NB4 (cell line): ENCODE data around the gene PHLDB1.
A peak's percentile ranks its signal among the peaks of the same experiment; 100 is the strongest.
"Not testable (repeated sequence)": the region's sequence is repeated elsewhere in the genome, so short reads cannot be mapped to it uniquely, and the experiment has no call there.

Experiments
- DNase-seq: peaks from one replicate; pipeline ENCODE4 v3.0.0; 2010; ENCODE audit warnings: low read depth
- H3K4me3 ChIP-seq: one replicate; pipeline ENCODE4 v1.5.1; 2011; ENCODE audit warnings: mild to moderate bottlenecking, low read depth, low read length, moderate library complexity
- MYC ChIP-seq: IDR thresholded peaks from 2 replicates; pipeline ENCODE4 v1.6.1; 2011; ENCODE audit warnings: low read depth, low read length
- POLR2A ChIP-seq: IDR thresholded peaks from 2 replicates; pipeline ENCODE4 v1.6.1; 2011; ENCODE audit warnings: mild to moderate bottlenecking; ENCODE audit not compliant: insufficient read length; ENCODE audit errors: extremely low read depth
- TF ChIP-seq, protein P1 (sequence below): IDR thresholded peaks from one replicate; pipeline ENCODE4 v1.5.1; 2012; ENCODE audit warnings: low read depth, low read length
- TF ChIP-seq, protein P2 (sequence below): IDR thresholded peaks from 2 replicates; pipeline ENCODE4 v1.6.1; 2011; ENCODE audit warnings: low read depth, low read length

The PHLDB1 gene

DNA sequence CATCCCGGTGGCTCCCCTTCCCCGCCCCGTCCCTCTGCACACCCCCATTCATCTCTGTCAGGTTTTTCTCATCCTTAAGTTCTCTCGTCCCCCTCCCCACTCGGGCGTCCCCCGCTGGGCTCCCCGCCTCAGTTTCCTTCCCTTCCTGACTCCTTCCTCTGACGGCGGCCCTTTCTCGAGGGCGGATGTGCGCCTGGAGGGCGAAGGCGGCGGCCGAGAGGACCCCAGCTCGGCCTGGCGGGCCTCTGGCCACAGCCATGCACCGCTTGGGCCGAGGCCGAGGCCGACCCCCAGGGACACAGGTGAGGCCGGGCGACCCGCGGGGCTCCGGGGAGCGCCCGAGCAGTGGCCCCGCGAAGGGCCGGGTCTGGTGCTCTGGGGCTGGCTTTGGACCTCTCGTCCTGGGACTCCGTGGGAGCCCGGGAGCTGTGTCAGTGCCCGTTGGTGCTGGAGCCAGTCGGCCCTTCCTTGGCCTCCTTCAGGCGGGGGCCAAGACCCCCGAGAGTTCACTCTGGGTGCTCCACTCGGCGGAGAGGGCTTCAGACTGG, 2.9 kb downstream of the PHLDB1 start:
- no peak for TF ChIP-seq POLR2A
- H3K4me3 ChIP-seq, result no peak overlapping the region
- no peak for DNase-seq

DNA sequence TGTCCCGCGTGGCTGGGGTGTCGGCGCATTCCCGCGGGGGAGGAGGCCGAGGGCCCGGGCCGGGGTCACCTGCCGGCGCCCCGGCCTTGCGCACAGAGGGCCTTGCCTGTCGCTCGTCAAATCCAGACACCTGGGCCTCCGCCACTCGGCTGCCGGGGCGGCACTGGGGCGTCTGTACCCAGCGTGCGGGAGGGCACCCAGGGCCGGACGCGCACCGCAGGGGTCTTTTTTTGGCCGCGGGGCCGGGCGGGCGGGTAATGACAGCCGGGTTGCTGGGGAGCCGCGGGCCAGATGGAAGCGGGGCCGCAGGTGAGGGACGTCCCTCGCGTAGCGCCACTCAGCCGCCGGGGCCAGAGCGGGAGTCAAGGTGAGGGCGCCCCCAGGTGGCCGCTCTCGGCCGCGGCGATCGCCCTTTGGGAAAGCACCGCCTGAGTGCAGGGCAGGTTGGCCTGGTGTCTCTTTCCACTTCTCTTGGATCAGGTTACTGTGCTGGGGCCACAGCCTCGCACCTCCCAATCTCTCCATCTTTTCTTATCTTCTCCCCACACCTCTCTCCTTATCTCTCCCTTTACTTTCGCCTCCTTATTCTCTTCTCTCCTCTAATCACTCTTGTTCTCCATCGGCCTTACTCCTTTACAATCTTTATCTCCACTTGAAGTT, 3.5 kb downstream of the PHLDB1 start:
- TF ChIP-seq, protein P1, sequence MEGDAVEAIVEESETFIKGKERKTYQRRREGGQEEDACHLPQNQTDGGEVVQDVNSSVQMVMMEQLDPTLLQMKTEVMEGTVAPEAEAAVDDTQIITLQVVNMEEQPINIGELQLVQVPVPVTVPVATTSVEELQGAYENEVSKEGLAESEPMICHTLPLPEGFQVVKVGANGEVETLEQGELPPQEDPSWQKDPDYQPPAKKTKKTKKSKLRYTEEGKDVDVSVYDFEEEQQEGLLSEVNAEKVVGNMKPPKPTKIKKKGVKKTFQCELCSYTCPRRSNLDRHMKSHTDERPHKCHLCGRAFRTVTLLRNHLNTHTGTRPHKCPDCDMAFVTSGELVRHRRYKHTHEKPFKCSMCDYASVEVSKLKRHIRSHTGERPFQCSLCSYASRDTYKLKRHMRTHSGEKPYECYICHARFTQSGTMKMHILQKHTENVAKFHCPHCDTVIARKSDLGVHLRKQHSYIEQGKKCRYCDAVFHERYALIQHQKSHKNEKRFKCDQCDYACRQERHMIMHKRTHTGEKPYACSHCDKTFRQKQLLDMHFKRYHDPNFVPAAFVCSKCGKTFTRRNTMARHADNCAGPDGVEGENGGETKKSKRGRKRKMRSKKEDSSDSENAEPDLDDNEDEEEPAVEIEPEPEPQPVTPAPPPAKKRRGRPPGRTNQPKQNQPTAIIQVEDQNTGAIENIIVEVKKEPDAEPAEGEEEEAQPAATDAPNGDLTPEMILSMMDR, result peak; percentile 83
- TF ChIP-seq, protein P2, sequence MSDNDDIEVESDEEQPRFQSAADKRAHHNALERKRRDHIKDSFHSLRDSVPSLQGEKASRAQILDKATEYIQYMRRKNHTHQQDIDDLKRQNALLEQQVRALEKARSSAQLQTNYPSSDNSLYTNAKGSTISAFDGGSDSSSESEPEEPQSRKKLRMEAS, result no peak
- no peak overlapping the region for H3K4me3 ChIP-seq
- peak; percentile 79 for DNase-seq

DNA sequence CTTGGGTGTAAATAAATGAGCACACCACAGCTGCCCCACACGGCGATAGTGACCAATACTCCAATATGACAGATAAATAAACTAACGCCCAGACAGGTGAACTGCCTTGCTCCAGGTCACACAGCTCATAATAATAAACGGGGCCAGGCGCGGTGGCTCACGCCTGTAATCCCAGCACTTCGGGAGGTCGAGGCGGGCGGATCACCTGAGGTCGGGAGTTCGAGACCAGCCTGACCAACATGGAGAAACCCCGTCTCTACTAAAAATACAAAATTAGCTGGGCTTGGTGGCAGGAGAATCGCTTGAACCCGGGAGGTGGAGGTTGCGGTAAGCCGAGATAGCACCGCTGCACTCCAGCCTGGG, 4.0 kb downstream of the PHLDB1 start:
- H3K4me3 ChIP-seq, DNase-seq: not testable (repeated sequence)

DNA sequence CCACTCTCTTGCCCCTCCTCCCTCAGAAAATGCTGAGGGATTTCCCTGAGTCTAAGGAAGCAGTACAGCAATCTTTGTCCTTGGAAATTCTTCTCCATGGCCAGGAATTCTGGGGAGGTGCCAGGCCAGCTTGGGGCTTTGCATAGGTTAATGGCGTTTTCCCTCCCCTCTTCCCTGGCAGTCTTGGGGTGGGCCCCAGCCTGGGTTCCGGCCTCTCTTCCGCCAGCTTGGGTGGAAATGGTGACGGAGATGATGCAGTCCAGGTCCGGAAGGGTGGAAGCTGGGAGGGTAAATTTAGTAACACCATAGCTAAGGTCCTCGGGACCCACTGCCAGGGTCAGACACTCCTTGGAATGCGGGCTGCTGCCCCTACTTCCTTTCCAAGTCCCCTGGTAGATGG, 5.0 kb downstream of the PHLDB1 start:
- no peak for DNase-seq

DNA sequence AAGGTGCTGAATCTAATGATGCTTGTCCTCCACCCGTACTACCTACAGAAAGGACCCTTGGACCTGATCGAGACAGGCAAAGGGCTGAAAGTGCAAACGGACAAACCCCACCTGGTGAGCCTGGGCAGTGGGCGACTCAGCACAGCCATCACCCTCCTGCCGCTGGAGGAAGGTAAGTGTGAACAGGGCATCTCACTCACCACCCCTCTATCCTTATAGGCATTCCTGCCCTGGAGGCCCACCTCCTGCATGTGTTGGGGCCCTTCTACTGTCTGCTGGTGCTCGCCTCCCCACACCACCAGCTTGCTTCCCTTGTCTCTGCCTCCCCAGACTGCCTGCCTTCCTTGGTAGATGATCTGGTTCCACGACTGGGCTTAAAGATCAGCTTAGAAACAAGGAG, 7.1 kb downstream of the PHLDB1 start:
- TF ChIP-seq, protein P2, result no peak
- TF ChIP-seq MYC, result no peak
- TF ChIP-seq POLR2A, result no peak
- TF ChIP-seq, protein P1, result no peak
- no peak overlapping the region for H3K4me3 ChIP-seq
- DNase-seq, result no peak

More for the DNA sequence above, 5.0 kb downstream of the PHLDB1 start:
- H3K4me3 ChIP-seq, result no peak overlapping the region
- TF ChIP-seq POLR2A (no peak), MYC (no peak)
- TF ChIP-seq, protein P1, result no peak
- TF ChIP-seq, protein P2, result no peak

DNA sequence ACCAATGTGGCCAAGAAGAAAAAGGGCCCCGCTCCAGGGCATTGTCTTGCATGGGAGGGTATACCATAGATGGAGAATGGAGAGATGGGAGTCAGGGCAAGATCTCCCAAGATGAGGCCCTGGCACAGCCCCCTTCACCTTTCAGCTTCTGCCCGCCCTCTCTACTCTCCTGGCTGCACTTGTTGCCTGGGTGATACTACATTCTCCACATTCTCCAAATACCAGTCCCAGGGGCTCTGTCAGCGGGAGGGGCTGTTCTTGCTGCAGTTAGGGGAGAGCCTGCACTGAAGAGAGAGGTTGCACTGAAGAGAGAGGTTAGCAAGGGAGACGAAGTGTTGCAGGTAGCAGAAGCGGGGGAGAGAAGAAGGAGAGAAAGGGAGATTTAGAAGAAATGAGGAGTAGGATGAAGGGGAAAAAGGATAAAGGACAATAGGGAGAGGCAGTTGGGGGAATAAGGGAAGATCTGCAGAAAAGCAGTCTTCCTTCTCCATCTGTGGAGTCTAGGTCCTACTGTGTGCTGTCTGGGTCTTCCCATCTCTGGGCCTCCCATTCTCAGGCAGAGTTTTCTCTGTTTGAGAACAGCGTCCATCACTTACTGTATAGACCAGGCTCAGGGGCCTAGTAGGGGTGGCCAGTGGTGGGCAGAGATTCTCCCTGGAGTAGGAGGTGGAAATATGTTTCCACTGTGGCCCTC, 8.0 kb downstream of the PHLDB1 start:
- no peak for DNase-seq
- H3K4me3 ChIP-seq, result no peak overlapping the region
- TF ChIP-seq POLR2A (no peak), MYC (no peak)
- TF ChIP-seq, protein P2, result no peak
- TF ChIP-seq, protein P1, result no peak

DNA sequence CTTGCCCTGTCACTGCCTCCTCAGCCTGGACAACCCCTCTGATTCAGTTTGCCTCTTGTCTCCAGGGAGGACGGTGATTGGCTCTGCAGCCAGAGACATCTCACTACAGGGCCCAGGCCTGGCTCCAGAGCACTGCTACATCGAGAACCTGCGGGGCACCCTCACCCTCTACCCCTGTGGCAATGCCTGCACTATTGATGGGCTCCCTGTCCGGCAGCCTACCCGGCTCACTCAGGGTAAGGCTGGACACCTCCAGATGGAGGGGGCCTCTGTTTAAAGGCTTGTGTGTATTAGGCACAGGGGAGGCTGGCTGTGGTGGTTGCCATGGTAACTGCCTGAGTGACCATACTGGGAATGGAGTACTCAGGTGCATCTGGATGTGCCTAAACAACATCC, 8.6 kb downstream of the PHLDB1 start:
- H3K4me3 ChIP-seq, result no peak overlapping the region
- TF ChIP-seq, protein P1, result no peak
- no peak for TF ChIP-seq MYC
- TF ChIP-seq, protein P2, result no peak
- TF ChIP-seq POLR2A, result no peak
- DNase-seq, result no peak
